ENCODE results near the gene L2HGDH.

L2HGDH gene

GRCh38 chr14:50312734-50313054 lies 665 bp upstream of the L2HGDH start:
- peaks cover 6% of the 10 kb centered on the region for H3K9me3 ChIP-seq (ENCODE audit: insufficient read depth, low read length, severe bottlenecking)
- no peak for DNase-seq
- peaks cover 52% of the 10 kb centered on the region for H3K79me2 ChIP-seq (ENCODE audit: insufficient read depth, low read length)
- peaks cover 9% of the 10 kb centered on the region for H3K36me3 ChIP-seq (ENCODE audit: insufficient read depth, low read length)
- peaks cover 29% of the 10 kb centered on the region for H3K4me1 ChIP-seq (ENCODE audit: insufficient read depth, low read length)
- no peaks in the 10 kb centered on the region for H4K20me1 ChIP-seq (ENCODE audit: insufficient read depth, low read length)
- TF ChIP-seq EZH2 (IDR thresholded peaks at IDR 0.05; ENCODE audit: borderline replicate concordance, low read depth, low read length, severe bottlenecking): no peak
- TF ChIP-seq CTCF (IDR thresholded peaks at IDR 0.05; ENCODE audit: borderline replicate concordance, extremely low read depth, low read length, poor library complexity, severe bottlenecking): no peak
- peak overlapping the region; percentile 85 for H3K4me2 ChIP-seq (ENCODE audit: insufficient read depth, low read length)
- H3K9ac ChIP-seq (ENCODE audit: low read depth, low read length): peak overlapping the region; percentile 85
- peak; percentile 44 for ATAC-seq (ENCODE audit: insufficient read depth, low read depth)
- H3K4me3 ChIP-seq (ENCODE audit: low read depth in 1 of 2, low read length in 2 of 2): peak overlapping the region; percentile 38 to 87
- H2AFZ ChIP-seq (ENCODE audit: low read depth, low read length): peak overlapping the region; percentile 97
- H3K27me3 ChIP-seq (ENCODE audit: insufficient read depth, low read length, poor library complexity): no peaks in the 10 kb centered on the region
- peak overlapping the region; percentile 99 for H3K27ac ChIP-seq (ENCODE audit: low read length)

GRCh38 chr14:50311337-50311971 lies 575 bp downstream of the L2HGDH start:
- Histone ChIP-seq H3K27ac (ENCODE audit: low read length) (peak overlapping the region; percentile 99), H3K4me1 (ENCODE audit: insufficient read depth, low read length) (peaks cover 29% of the 10 kb centered on the region), H3K27me3 (ENCODE audit: insufficient read depth, low read length, poor library complexity) (no peaks in the 10 kb centered on the region), H3K4me2 (ENCODE audit: insufficient read depth, low read length) (peak overlapping the region; percentile 85), H3K79me2 (ENCODE audit: insufficient read depth, low read length) (peaks cover 63% of the 10 kb centered on the region), H3K36me3 (ENCODE audit: insufficient read depth, low read length) (peaks cover 9% of the 10 kb centered on the region), H3K9ac (ENCODE audit: low read depth, low read length) (peak overlapping the region; percentile 85), H4K20me1 (ENCODE audit: insufficient read depth, low read length) (no peaks in the 10 kb centered on the region), H3K9me3 (ENCODE audit: insufficient read depth, low read length, severe bottlenecking) (peaks cover 6% of the 10 kb centered on the region), H3K4me3 (ENCODE audit: low read depth in 1 of 2, low read length in 2 of 2) (peak overlapping the region; percentile 38 to 87), H2AFZ (ENCODE audit: low read depth, low read length) (peak overlapping the region; percentile 97)
- no peak for TF ChIP-seq EZH2 (IDR thresholded peaks at IDR 0.05; ENCODE audit: borderline replicate concordance, low read depth, low read length, severe bottlenecking)
- TF ChIP-seq CTCF (IDR thresholded peaks at IDR 0.05; ENCODE audit: borderline replicate concordance, extremely low read depth, low read length, poor library complexity, severe bottlenecking): peak; percentile 47
- DNase-seq (no peak), ATAC-seq (ENCODE audit: insufficient read depth, low read depth) (peak; percentile 31; the same call in 2 of the 3 replicates)

GRCh38 chr14:50310445-50310844 lies 1.6 kb downstream of the L2HGDH start:
- Histone ChIP-seq H3K9ac (ENCODE audit: low read depth, low read length) (no peak overlapping the region; the same call in 1 of the 2 replicates), H3K27me3 (ENCODE audit: insufficient read depth, low read length, poor library complexity) (no peaks in the 10 kb centered on the region), H3K79me2 (ENCODE audit: insufficient read depth, low read length) (peaks cover 68% of the 10 kb centered on the region), H3K4me3 (ENCODE audit: low read depth in 1 of 2, low read length in 2 of 2) (no peak overlapping the region; a peak in 1 of 4 replicates), H4K20me1 (ENCODE audit: insufficient read depth, low read length) (no peaks in the 10 kb centered on the region), H3K9me3 (ENCODE audit: insufficient read depth, low read length, severe bottlenecking) (peaks cover 6% of the 10 kb centered on the region), H2AFZ (ENCODE audit: low read depth, low read length) (no peak overlapping the region), H3K4me2 (ENCODE audit: insufficient read depth, low read length) (peak overlapping the region; percentile 85; the same call in 1 of the 2 replicates), H3K27ac (ENCODE audit: low read length) (no peak overlapping the region), H3K36me3 (ENCODE audit: insufficient read depth, low read length) (peaks cover 9% of the 10 kb centered on the region), H3K4me1 (ENCODE audit: insufficient read depth, low read length) (peaks cover 29% of the 10 kb centered on the region)
- TF ChIP-seq CTCF (IDR thresholded peaks at IDR 0.05; ENCODE audit: borderline replicate concordance, extremely low read depth, low read length, poor library complexity, severe bottlenecking) (no peak), EZH2 (IDR thresholded peaks at IDR 0.05; ENCODE audit: borderline replicate concordance, low read depth, low read length, severe bottlenecking) (no peak)
- no peak for ATAC-seq (ENCODE audit: insufficient read depth, low read depth)
- DNase-seq: no peak

Data from DND-41 (cell line).